A673 (cell line): Measurements from ENCODE around the gene ADAMTS2.

Experiments
- EZH2 ChIP-seq: fragments of 200-600 bp; sonication (generic); IDR thresholded peaks from 2 replicates; pipeline ENCODE4 v1.6.1; 2017; ENCODE audit warnings: borderline replicate concordance, low read depth, mild to moderate bottlenecking, mixed read lengths, antibody characterized with exemption, low read length; ENCODE audit not compliant: poor library complexity, severe bottlenecking
- TF ChIP-seq, protein P1 (sequence below): fragments of 300-800, 200-600 bp; sonication (generic); conservative IDR thresholded peaks from 2 replicates; pipeline ENCODE4 v1.5.1; 2017; ENCODE audit warnings: low read depth, mild to moderate bottlenecking, antibody characterized with exemption, low read length, moderate library complexity, mixed read lengths

DNA sequence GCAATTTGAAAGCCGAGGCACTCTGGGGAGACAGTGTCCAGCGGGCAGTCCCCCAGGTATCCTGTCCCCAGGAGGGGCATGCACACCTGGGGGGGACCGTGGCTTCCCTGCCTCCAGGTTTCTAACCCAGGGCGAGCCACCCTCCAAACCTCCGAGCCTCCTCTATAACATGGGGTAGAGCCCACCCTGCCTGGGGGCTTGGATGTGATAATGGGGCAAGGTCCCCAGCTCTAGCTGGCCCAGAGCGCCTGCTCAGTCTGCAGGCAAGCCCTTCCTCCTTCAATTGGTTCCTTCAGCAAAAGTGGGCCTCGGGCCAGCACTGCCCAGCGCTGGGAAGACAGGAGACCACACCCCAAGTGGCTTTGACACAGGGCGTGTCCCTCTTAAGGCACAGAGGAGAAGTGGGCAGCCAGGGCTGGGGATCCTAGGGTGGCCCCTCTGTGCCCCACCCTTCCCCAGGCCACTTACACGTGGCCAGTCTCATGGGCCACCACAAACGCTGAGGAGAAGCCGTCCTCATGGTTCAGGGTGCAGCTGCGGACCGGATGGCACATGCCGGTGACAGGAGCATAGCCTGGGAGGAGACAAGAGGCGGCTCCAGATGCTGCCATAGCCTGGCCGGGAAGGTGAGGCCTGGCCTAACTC, 190.8 kb downstream of the ADAMTS2 start:
- TF ChIP-seq EZH2: no peak
- TF ChIP-seq, protein P1, sequence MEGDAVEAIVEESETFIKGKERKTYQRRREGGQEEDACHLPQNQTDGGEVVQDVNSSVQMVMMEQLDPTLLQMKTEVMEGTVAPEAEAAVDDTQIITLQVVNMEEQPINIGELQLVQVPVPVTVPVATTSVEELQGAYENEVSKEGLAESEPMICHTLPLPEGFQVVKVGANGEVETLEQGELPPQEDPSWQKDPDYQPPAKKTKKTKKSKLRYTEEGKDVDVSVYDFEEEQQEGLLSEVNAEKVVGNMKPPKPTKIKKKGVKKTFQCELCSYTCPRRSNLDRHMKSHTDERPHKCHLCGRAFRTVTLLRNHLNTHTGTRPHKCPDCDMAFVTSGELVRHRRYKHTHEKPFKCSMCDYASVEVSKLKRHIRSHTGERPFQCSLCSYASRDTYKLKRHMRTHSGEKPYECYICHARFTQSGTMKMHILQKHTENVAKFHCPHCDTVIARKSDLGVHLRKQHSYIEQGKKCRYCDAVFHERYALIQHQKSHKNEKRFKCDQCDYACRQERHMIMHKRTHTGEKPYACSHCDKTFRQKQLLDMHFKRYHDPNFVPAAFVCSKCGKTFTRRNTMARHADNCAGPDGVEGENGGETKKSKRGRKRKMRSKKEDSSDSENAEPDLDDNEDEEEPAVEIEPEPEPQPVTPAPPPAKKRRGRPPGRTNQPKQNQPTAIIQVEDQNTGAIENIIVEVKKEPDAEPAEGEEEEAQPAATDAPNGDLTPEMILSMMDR: no peak
